Measurements from ENCODE around the gene IRX5.

Gene IRX5

GRCh38 chr16:54942353-54942943, 11.8 kb downstream of the IRX5 start:
- no peak for TF ChIP-seq CTCF (IDR thresholded peaks at IDR 0.05; ENCODE audit: low read depth, low read length)
- in situ Hi-C loops (cut with HindIII; ENCODE audit: low sequenced_read_pairs) = loop anchor here (25.0 kb wide), 1 partner anchor 655 kb away; the partner anchor contains the start of gene IRX3
- no peak for DNase-seq (ENCODE audit: low read depth, low spot score)
- H3K4me3 ChIP-seq (ENCODE audit: low read depth, low read length) = no peak overlapping the region

GRCh38 chr16:54944002-54944401, 13.3 kb downstream of the IRX5 start:
- in situ Hi-C loops (cut with HindIII; ENCODE audit: low sequenced_read_pairs) = loop anchor here (25.0 kb wide), 1 partner anchor 657 kb away; the partner anchor contains the start of gene IRX3
- DNase-seq (ENCODE audit: low read depth, low spot score) = no peak
- no peak for TF ChIP-seq CTCF (IDR thresholded peaks at IDR 0.05; ENCODE audit: low read depth, low read length)
- H3K4me3 ChIP-seq (ENCODE audit: low read depth, low read length) = no peak overlapping the region

- in situ Hi-C loops (cut with HindIII; ENCODE audit: low sequenced_read_pairs) = loop anchor here (25.0 kb wide), 1 partner anchor 658 kb away; the partner anchor contains the start of gene IRX3
- no peak overlapping the region for H3K4me3 ChIP-seq (ENCODE audit: low read depth, low read length)
- no peak for TF ChIP-seq CTCF (IDR thresholded peaks at IDR 0.05; ENCODE audit: low read depth, low read length)
- no peak for DNase-seq (ENCODE audit: low read depth, low spot score)
Observed at GRCh38 chr16:54945063-54945462, 14.4 kb downstream of the IRX5 start.

- no peak for DNase-seq (ENCODE audit: low read depth, low spot score)
- no peak for TF ChIP-seq CTCF (IDR thresholded peaks at IDR 0.05; ENCODE audit: low read depth, low read length)
- in situ Hi-C loops (cut with HindIII; ENCODE audit: low sequenced_read_pairs) = loop anchor here (25.0 kb wide), 1 partner anchor 660 kb away; the partner anchor contains the start of gene IRX3
Observed at GRCh38 chr16:54946909-54947308, 16.2 kb downstream of the IRX5 start.

GRCh38 chr16:54947616-54948015, 17.0 kb downstream of the IRX5 start:
- TF ChIP-seq CTCF (IDR thresholded peaks at IDR 0.05; ENCODE audit: low read depth, low read length) = no peak
- in situ Hi-C loops (cut with HindIII; ENCODE audit: low sequenced_read_pairs) = loop anchor here (25.0 kb wide), 1 partner anchor 660 kb away; the partner anchor contains the start of gene IRX3
- H3K4me3 ChIP-seq (ENCODE audit: low read depth, low read length) = no peak overlapping the region
- no peak for DNase-seq (ENCODE audit: low read depth, low spot score)

More at GRCh38 chr16:54946909-54947308, 16.2 kb downstream of the IRX5 start:
- no peak overlapping the region for H3K4me3 ChIP-seq (ENCODE audit: low read depth, low read length)

GRCh38 chr16:54952195-54952594, 21.5 kb downstream of the IRX5 start:
- no peak overlapping the region for H3K4me3 ChIP-seq (ENCODE audit: low read depth, low read length)

More at GRCh38 chr16:54952195-54952594, 21.5 kb downstream of the IRX5 start:
- TF ChIP-seq CTCF (IDR thresholded peaks at IDR 0.05; ENCODE audit: low read depth, low read length) = no peak
- in situ Hi-C loops (cut with HindIII; ENCODE audit: low sequenced_read_pairs) = no loop called here
- DNase-seq (ENCODE audit: low read depth, low spot score) = no peak
